ENCODE results near the gene HECA.

The HECA gene

DNA sequence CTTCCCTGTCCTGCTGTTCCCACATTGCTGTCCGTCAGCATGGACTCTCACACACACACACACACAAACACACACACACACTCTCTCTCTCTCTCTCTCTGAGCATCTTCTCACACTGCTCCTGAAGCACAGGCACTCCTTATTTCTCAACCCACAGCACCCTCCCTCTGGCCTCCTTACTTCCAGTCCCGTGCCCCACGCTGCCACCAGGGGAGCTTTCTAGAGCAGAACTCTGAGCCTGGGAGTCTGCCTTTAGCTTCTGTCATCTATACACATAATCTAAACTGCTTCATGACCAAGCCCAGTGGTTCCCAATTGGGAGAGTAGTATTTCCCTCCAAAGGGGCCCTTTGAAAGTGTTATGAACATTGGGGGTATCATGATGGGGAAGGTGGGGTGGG, 29.1 kb downstream of the HECA start:
- peaks cover 7% of the 10 kb centered on the region for H3K36me3 ChIP-seq (ENCODE audit: insufficient read depth, insufficient read length, low read length)
- no peaks in the 10 kb centered on the region for H3K9me3 ChIP-seq (ENCODE audit: insufficient read depth, low read length)
- H3K9ac ChIP-seq (ENCODE audit: insufficient read length, low read depth) = no peak overlapping the region
- TF ChIP-seq SUZ12 (IDR thresholded peaks at IDR 0.05; ENCODE audit: extremely low read depth, insufficient read depth, insufficient read length) (no peak), YY1 (IDR thresholded peaks at IDR 0.05; ENCODE audit: insufficient read depth, insufficient read length) (no peak), ZNF274 (IDR thresholded peaks at IDR 0.05; ENCODE audit: low read depth, low read length) (no peak)
- H3K4me1 ChIP-seq (ENCODE audit: insufficient read depth, insufficient read length) = no peaks in the 10 kb centered on the region
- no peak for DNase-seq (ENCODE audit: low read depth, low spot score)
- H3K4me3 ChIP-seq (ENCODE audit: insufficient read length, low read depth) = no peak overlapping the region
- no peaks in the 10 kb centered on the region for H3K27me3 ChIP-seq (ENCODE audit: insufficient read depth, insufficient read length)

DNA sequence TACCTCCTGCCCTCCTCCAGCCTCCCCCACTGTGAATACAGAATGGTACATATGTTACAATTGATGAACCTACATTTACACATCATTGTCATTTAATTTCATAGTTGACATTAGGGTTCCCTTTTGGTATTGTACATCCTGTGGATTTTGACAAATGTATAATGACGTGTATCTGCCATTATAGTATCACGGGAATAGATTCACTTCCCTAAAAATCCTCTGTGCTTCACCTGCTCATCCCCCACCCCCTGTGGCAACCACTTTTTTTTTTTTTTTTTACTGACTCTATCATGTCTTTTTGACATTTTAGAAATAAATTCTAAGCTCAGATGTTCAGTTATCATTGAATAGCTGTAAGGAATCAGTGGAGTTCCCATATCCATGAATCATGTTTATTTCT, 30.4 kb downstream of the HECA start:
- DNase-seq (ENCODE audit: low read depth, low spot score) = no peak
- Histone ChIP-seq H3K36me3 (ENCODE audit: insufficient read depth, insufficient read length, low read length) (peaks cover 7% of the 10 kb centered on the region), H3K9ac (ENCODE audit: insufficient read length, low read depth) (no peak overlapping the region), H3K4me3 (ENCODE audit: insufficient read length, low read depth) (no peak overlapping the region), H3K9me3 (ENCODE audit: insufficient read depth, low read length) (no peaks in the 10 kb centered on the region), H3K27me3 (ENCODE audit: insufficient read depth, insufficient read length) (no peaks in the 10 kb centered on the region), H3K4me1 (ENCODE audit: insufficient read depth, insufficient read length) (no peaks in the 10 kb centered on the region)
- TF ChIP-seq ZNF274 (IDR thresholded peaks at IDR 0.05; ENCODE audit: low read depth, low read length) (no peak), SUZ12 (IDR thresholded peaks at IDR 0.05; ENCODE audit: extremely low read depth, insufficient read depth, insufficient read length) (no peak), YY1 (IDR thresholded peaks at IDR 0.05; ENCODE audit: insufficient read depth, insufficient read length) (no peak)

- Histone ChIP-seq H3K4me1 (ENCODE audit: insufficient read depth, insufficient read length) (no peaks in the 10 kb centered on the region), H3K4me3 (ENCODE audit: insufficient read length, low read depth) (no peak overlapping the region), H3K36me3 (ENCODE audit: insufficient read depth, insufficient read length, low read length) (peaks cover 7% of the 10 kb centered on the region), H3K9me3 (ENCODE audit: insufficient read depth, low read length) (no peaks in the 10 kb centered on the region), H3K27me3 (ENCODE audit: insufficient read depth, insufficient read length) (no peaks in the 10 kb centered on the region), H3K9ac (ENCODE audit: insufficient read length, low read depth) (no peak overlapping the region)
- no peak for DNase-seq (ENCODE audit: low read depth, low spot score)
- TF ChIP-seq SUZ12 (IDR thresholded peaks at IDR 0.05; ENCODE audit: extremely low read depth, insufficient read depth, insufficient read length) (no peak), YY1 (IDR thresholded peaks at IDR 0.05; ENCODE audit: insufficient read depth, insufficient read length) (no peak), ZNF274 (IDR thresholded peaks at IDR 0.05; ENCODE audit: low read depth, low read length) (no peak)
Measured at GRCh38 chr6:139166238-139166955, 31.5 kb downstream of the HECA start.

DNA sequence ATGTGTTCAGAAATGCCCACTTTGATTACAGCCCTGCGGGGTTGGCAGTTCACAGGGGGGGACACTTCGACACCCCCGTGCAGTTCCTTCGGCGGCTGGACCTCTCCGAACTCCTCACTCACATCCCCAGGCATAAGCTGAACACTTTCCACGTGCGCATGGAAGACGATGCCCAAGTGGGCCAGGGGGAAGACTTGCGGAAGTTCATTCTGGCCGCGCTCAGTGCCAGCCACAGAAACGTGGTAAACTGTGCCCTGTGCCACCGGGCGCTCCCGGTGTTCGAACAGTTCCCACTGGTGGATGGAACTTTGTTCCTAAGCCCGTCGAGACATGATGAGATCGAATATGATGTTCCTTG, 32.1 kb downstream of the HECA start:
- Histone ChIP-seq H3K4me3 (ENCODE audit: insufficient read length, low read depth) (no peak overlapping the region), H3K36me3 (ENCODE audit: insufficient read depth, insufficient read length, low read length) (peaks cover 7% of the 10 kb centered on the region), H3K27me3 (ENCODE audit: insufficient read depth, insufficient read length) (no peaks in the 10 kb centered on the region), H3K4me1 (ENCODE audit: insufficient read depth, insufficient read length) (no peaks in the 10 kb centered on the region), H3K9me3 (ENCODE audit: insufficient read depth, low read length) (no peaks in the 10 kb centered on the region), H3K9ac (ENCODE audit: insufficient read length, low read depth) (no peak overlapping the region)
- no peak for TF ChIP-seq YY1 (IDR thresholded peaks at IDR 0.05; ENCODE audit: insufficient read depth, insufficient read length)
- TF ChIP-seq SUZ12 (IDR thresholded peaks at IDR 0.05; ENCODE audit: extremely low read depth, insufficient read depth, insufficient read length) = no peak
- TF ChIP-seq ZNF274 (IDR thresholded peaks at IDR 0.05; ENCODE audit: low read depth, low read length) = no peak
- DNase-seq (ENCODE audit: low read depth, low spot score) = no peak

GRCh38 chr6:139172151-139172550, 37.3 kb downstream of the HECA start:
- Histone ChIP-seq H3K4me3 (ENCODE audit: insufficient read length, low read depth) (no peak overlapping the region), H3K36me3 (ENCODE audit: insufficient read depth, insufficient read length, low read length) (peaks cover 11% of the 10 kb centered on the region), H3K4me1 (ENCODE audit: insufficient read depth, insufficient read length) (no peaks in the 10 kb centered on the region), H3K9me3 (ENCODE audit: insufficient read depth, low read length) (no peaks in the 10 kb centered on the region), H3K9ac (ENCODE audit: insufficient read length, low read depth) (no peak overlapping the region), H3K27me3 (ENCODE audit: insufficient read depth, insufficient read length) (no peaks in the 10 kb centered on the region)
- no peak for TF ChIP-seq ZNF274 (IDR thresholded peaks at IDR 0.05; ENCODE audit: low read depth, low read length)
- TF ChIP-seq SUZ12 (IDR thresholded peaks at IDR 0.05; ENCODE audit: extremely low read depth, insufficient read depth, insufficient read length) = no peak
- no peak for TF ChIP-seq YY1 (IDR thresholded peaks at IDR 0.05; ENCODE audit: insufficient read depth, insufficient read length)
- no peak for DNase-seq (ENCODE audit: low read depth, low spot score)

DNA sequence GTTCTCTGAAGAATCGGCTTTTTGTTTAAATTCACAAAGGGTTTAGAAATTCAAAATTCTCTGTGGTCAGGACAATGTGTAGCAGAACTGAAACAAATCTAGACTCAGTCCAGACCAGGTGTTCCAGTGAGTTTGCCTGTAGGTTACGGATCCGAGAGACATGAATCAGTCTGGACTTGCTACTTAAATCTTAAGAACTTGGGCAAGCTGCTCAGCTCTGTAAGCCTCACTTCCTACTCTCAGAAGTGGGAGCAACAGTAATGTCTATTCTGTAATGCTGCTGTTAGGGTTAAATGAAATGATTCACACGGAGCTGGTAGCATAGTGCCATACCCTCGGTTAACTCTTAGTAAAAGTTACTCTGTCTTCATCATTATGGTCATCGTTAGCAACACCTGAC, 37.7 kb downstream of the HECA start:
- no peak for DNase-seq (ENCODE audit: low read depth, low spot score)
- Histone ChIP-seq H3K9ac (ENCODE audit: insufficient read length, low read depth) (no peak overlapping the region), H3K36me3 (ENCODE audit: insufficient read depth, insufficient read length, low read length) (peaks cover 10% of the 10 kb centered on the region), H3K9me3 (ENCODE audit: insufficient read depth, low read length) (no peaks in the 10 kb centered on the region), H3K4me3 (ENCODE audit: insufficient read length, low read depth) (no peak overlapping the region), H3K27me3 (ENCODE audit: insufficient read depth, insufficient read length) (no peaks in the 10 kb centered on the region), H3K4me1 (ENCODE audit: insufficient read depth, insufficient read length) (no peaks in the 10 kb centered on the region)
- no peak for TF ChIP-seq ZNF274 (IDR thresholded peaks at IDR 0.05; ENCODE audit: low read depth, low read length)
- no peak for TF ChIP-seq SUZ12 (IDR thresholded peaks at IDR 0.05; ENCODE audit: extremely low read depth, insufficient read depth, insufficient read length)
- TF ChIP-seq YY1 (IDR thresholded peaks at IDR 0.05; ENCODE audit: insufficient read depth, insufficient read length) = no peak

GRCh38 chr6:139173172-139173571, 38.3 kb downstream of the HECA start:
- no peaks in the 10 kb centered on the region for H3K27me3 ChIP-seq (ENCODE audit: insufficient read depth, insufficient read length)
- no peaks in the 10 kb centered on the region for H3K9me3 ChIP-seq (ENCODE audit: insufficient read depth, low read length)
- no peak overlapping the region for H3K4me3 ChIP-seq (ENCODE audit: insufficient read length, low read depth)
- TF ChIP-seq YY1 (IDR thresholded peaks at IDR 0.05; ENCODE audit: insufficient read depth, insufficient read length) (no peak), SUZ12 (IDR thresholded peaks at IDR 0.05; ENCODE audit: extremely low read depth, insufficient read depth, insufficient read length) (no peak), ZNF274 (IDR thresholded peaks at IDR 0.05; ENCODE audit: low read depth, low read length) (no peak)
- DNase-seq (ENCODE audit: low read depth, low spot score) = no peak
- no peak overlapping the region for H3K9ac ChIP-seq (ENCODE audit: insufficient read length, low read depth)
- H3K36me3 ChIP-seq (ENCODE audit: insufficient read depth, insufficient read length, low read length) = peaks cover 10% of the 10 kb centered on the region
- H3K4me1 ChIP-seq (ENCODE audit: insufficient read depth, insufficient read length) = no peaks in the 10 kb centered on the region

Data from NT2/D1 (cell line).